Neural cell (in vitro differentiated cells): ENCODE data around the gene ZCCHC24. TPM values are rescaled to one million over a fixed set of nuclear protein-coding genes. Genes with fewer than 3 reads are reported as not detected.
A peak's percentile ranks its signal among the peaks of the same experiment; 100 is the strongest.

Source experiments
- H2AFZ ChIP-seq: fragments of 200-600, 300-800 bp; sonication (generic), shearing (Covaris generic); 2 replicates; pipeline ENCODE4 v1.6.0; 2014; ENCODE audit warnings: low read depth, mild to moderate bottlenecking, antibody characterized with exemption, low read length, moderate library complexity
- H3F3A ChIP-seq: fragments of 200-600 bp; shearing (Covaris generic); 2 replicates; pipeline ENCODE4 v1.6.1; 2016; ENCODE audit warnings: mild to moderate bottlenecking, moderate library complexity, mixed read lengths, antibody characterized with exemption, low read length; ENCODE audit not compliant: insufficient read depth, poor library complexity, severe bottlenecking
- H3K27ac ChIP-seq: fragments of 200-600, 300-800 bp; sonication (generic), shearing (Covaris generic); 2 replicates; pipeline ENCODE4 v1.5.1; 2014; ENCODE audit warnings: mild to moderate bottlenecking, low read length, moderate library complexity
- H3K27me3 ChIP-seq: fragments of 300-800, 200-600 bp; sonication (generic), shearing (Covaris generic); 2 replicates; pipeline ENCODE4 v1.6.0; 2014; ENCODE audit warnings: mild to moderate bottlenecking, low read depth, low read length, moderate library complexity; ENCODE audit not compliant: insufficient read depth
- H3K36me3 ChIP-seq: fragments of 300-800, 200-600 bp; sonication (generic), shearing (Covaris generic); 2 replicates; pipeline ENCODE4 v1.5.1; 2014; ENCODE audit warnings: mild to moderate bottlenecking, antibody characterized with exemption, low read length, moderate library complexity; ENCODE audit not compliant: insufficient read depth
- H3K4me2 ChIP-seq: fragments of 300-800, 200-600 bp; sonication (generic), shearing (Covaris generic); 2 replicates; pipeline ENCODE4 v1.6.0; 2014; ENCODE audit warnings: mild to moderate bottlenecking, low read length
- H3K4me3 ChIP-seq: fragments of 300-800, 200-600 bp; sonication (generic), shearing (Covaris generic); 2 replicates; pipeline ENCODE4 v1.5.1; 2014; ENCODE audit warnings: mild to moderate bottlenecking, low read length, moderate library complexity
- H3K79me2 ChIP-seq: fragments of 200-600 bp; shearing (Covaris generic); replicated peaks from 2 replicates; pipeline ENCODE4 v1.6.0; 2014; ENCODE audit warnings: mild to moderate bottlenecking, low read length, moderate library complexity; ENCODE audit not compliant: insufficient read depth
- H3K9ac ChIP-seq: fragments of 300-800, 200-600 bp; sonication (generic), shearing (Covaris generic); 2 replicates; pipeline ENCODE4 v1.6.1; 2016; ENCODE audit warnings: mild to moderate bottlenecking, low read length, mixed read lengths
- H3K9me2 ChIP-seq: fragments of 200-600 bp; shearing (Covaris generic); 2 replicates; pipeline ENCODE4 v1.6.1; 2016; ENCODE audit warnings: mild to moderate bottlenecking, low read length, mixed read lengths; ENCODE audit not compliant: insufficient read depth
- H3K9me3 ChIP-seq: fragments of 200-600, 300-800 bp; sonication (generic), shearing (Covaris generic); 2 replicates; pipeline ENCODE4 v1.6.1; 2016; ENCODE audit warnings: mild to moderate bottlenecking, mixed run types, low read length, moderate library complexity, mixed read lengths
- H4K20me1 ChIP-seq: fragments of 200-600 bp; shearing (Covaris generic); 2 replicates; pipeline ENCODE4 v1.6.1; 2016; ENCODE audit warnings: mild to moderate bottlenecking, mixed run types; ENCODE audit not compliant: insufficient read depth
- CTCF ChIP-seq: fragments of 450-650 bp; IDR thresholded peaks from 2 replicates; pipeline ENCODE4 v1.5.1; 2014; ENCODE audit warnings: antibody characterized with exemption, mild to moderate bottlenecking, moderate library complexity; ENCODE audit not compliant: poor library complexity, severe bottlenecking
- EP300 ChIP-seq: fragments of 450-650 bp; conservative IDR thresholded peaks from 2 replicates; pipeline ENCODE4 v1.6.1; 2014; ENCODE audit warnings: antibody characterized with exemption, mild to moderate bottlenecking, moderate library complexity; ENCODE audit not compliant: poor library complexity, severe bottlenecking
- EZH2 ChIP-seq: fragments of 200-600, 300-800 bp; shearing (Covaris generic), sonication (generic); IDR thresholded peaks from 2 replicates; pipeline ENCODE4 v1.6.1; 2014; ENCODE audit warnings: antibody characterized with exemption, low read length, borderline replicate concordance, mild to moderate bottlenecking; ENCODE audit not compliant: insufficient read depth, poor library complexity, severe bottlenecking
- MXI1 ChIP-seq: fragments of 450-650 bp; conservative IDR thresholded peaks from 2 replicates; pipeline ENCODE4 v1.6.1; 2014; ENCODE audit warnings: antibody characterized with exemption, mild to moderate bottlenecking; ENCODE audit not compliant: poor library complexity, severe bottlenecking
- POLR2AphosphoS5 ChIP-seq: IDR thresholded peaks from 2 replicates; pipeline ENCODE4 v1.6.1; 2012
- RAD21 ChIP-seq: fragments of 450-650 bp; conservative IDR thresholded peaks from 2 replicates; pipeline ENCODE4 v1.6.1; 2014; ENCODE audit warnings: antibody characterized with exemption, mild to moderate bottlenecking, moderate library complexity
- REST ChIP-seq: IDR thresholded peaks from 2 replicates; pipeline ENCODE4 v1.6.1; 2012; ENCODE audit warnings: borderline replicate concordance
- SMC3 ChIP-seq: fragments of 450-650 bp; conservative IDR thresholded peaks from 2 replicates; pipeline ENCODE4 v1.6.1; 2014; ENCODE audit warnings: antibody characterized with exemption, mild to moderate bottlenecking, moderate library complexity; ENCODE audit not compliant: poor library complexity
- TAF1 ChIP-seq: IDR thresholded peaks from 2 replicates; pipeline ENCODE4 v1.6.1; 2012; ENCODE audit warnings: low read depth
- polyA plus RNA-seq: library from polyadenylated mRNA; depleted of rRNA; stranded (reverse); fragments of >200 nt; gene quantifications from 2 replicates; pipeline ENCODE4 v1.2.3, GENCODE V29; 2014

The ZCCHC24 gene
- polyA plus RNA-seq, 1 donor from 2014 or later: not detected

DNA sequence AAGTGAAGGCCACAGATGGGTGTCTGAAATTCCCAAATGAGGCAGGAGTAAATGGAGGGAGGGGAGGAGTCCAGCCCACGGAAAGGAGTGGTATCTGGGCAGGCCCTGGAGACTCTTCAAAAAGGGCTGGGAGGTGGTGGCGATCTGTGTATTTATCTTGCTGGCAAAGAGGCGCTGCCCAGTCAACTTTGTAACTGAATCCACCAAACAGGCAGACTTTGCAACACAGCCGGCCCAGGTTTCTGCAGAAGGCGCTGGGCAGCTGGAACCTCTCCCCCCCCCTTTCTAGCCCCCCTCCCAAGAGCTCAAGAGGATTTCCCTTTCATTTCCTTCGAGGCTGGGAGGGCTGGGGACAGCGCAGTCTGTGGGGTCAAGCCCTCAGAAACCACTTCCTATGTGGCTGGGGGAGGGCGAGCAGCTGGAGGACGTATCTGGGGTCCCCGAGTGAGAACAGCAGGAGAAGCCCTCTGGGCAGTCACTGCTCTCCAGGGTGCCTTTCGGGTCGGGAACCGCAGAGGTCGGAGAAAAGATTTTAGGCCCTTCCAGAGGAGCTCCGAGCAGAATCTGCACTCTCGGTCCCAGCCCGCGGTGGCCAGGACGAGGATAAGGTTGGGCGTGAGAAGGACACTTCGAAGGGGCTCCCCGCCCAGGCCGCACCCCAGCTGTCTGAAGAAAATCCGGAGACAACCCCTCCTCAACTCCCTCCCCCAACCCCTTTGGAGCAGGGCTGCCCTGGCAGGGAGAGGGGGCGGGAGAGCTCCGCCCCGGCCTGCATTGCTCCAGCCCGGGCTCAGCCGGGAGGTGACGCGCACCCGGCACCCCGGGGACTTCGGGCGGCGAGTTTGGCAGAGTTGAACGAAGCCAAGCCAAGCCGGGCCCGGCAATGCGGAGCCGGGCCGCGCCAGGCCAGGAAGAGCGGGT is 965 bp downstream of the ZCCHC24 start:
- no peaks in the 10 kb centered on the region for H3K9me3 ChIP-seq
- no peaks in the 10 kb centered on the region for H3K36me3 ChIP-seq
- H3K79me2 ChIP-seq: no peaks in the 10 kb centered on the region
- peak overlapping the region; percentile 63 for H3K4me3 ChIP-seq
- TF ChIP-seq EZH2: peak; percentile 67
- TF ChIP-seq MXI1: no peak
- H4K20me1 ChIP-seq: no peaks in the 10 kb centered on the region
- no peak overlapping the region for H2AFZ ChIP-seq
- no peaks in the 10 kb centered on the region for H3K9me2 ChIP-seq
- H3K27me3 ChIP-seq: peaks cover 39% of the 10 kb centered on the region
- no peak overlapping the region for H3K27ac ChIP-seq
- no peak overlapping the region for H3K4me2 ChIP-seq
- H3K9ac ChIP-seq: no peak overlapping the region
- no peaks in the 10 kb centered on the region for H3F3A ChIP-seq

DNA sequence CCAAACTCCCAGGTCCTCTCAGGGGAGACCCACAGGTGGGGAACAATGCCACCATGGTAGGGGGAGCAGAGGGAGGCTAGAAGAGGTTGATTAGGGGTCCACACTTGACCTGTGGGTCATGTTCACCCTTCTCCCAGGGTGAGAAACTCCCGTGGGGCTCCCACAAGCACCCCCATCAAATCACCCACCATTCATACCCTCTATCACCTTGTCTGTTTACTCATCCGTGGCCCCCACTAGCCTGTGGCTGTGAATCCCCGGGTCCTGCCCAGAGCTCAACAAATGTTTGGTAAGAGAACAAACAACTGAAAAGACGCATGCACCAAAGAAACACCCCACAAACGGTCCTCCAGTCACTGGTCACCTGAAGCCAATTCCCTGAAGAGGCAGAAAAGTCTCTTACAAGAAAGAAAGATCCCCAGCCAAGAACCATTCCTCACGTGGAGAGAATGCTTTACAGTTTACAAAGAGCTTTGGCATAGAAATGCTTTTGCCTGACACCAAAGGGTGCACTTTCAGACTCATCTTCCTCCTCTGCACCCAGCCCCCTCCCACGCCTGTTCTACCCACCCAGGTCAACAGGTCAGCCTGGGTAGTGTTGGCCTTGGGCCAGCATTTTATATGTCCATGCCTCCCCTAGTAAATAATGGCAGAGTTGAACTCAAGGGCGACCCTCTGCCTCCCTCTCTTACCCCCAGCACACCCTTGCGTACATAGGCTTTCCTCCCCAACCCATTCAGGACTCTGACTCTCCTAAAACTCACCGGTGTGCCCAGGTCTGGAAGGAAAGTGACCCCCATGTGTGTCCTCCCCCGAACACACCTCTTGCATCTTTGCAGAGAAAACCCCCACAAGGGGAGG is 1.9 kb downstream of the ZCCHC24 start:
- Histone ChIP-seq H3K27me3 (peaks cover 39% of the 10 kb centered on the region), H3K9me3 (no peaks in the 10 kb centered on the region), H2AFZ (no peak overlapping the region), H3F3A (no peaks in the 10 kb centered on the region), H4K20me1 (no peaks in the 10 kb centered on the region), H3K9ac (no peak overlapping the region), H3K4me3 (no peak overlapping the region), H3K79me2 (no peaks in the 10 kb centered on the region), H3K27ac (no peak overlapping the region), H3K9me2 (no peaks in the 10 kb centered on the region), H3K4me2 (no peak overlapping the region), H3K36me3 (no peaks in the 10 kb centered on the region)
- TF ChIP-seq CTCF (no peak), MXI1 (no peak), EZH2 (no peak), SMC3 (no peak), POLR2AphosphoS5 (no peak), RAD21 (no peak), TAF1 (no peak), EP300 (no peak), REST (no peak)
